A375 (cell line): ENCODE results near the gene USPL1. TPM values are rescaled to one million over a fixed set of nuclear protein-coding genes. Genes with fewer than 3 reads are reported as not detected.

Experiments used
- small RNA-seq: library from RNA; depleted of rRNA; stranded (forward); fragments of <200 nt; gene quantifications from one replicate; pipeline ENCODE3, GENCODE V24; 2014
- total RNA-seq: library from RNA; depleted of rRNA; stranded (reverse); fragments of >200 nt; shearing (Covaris generic); gene quantifications from 2 replicates; pipeline ENCODE4 v1.2.3, GENCODE V29; 2014; rRNA removed

Gene USPL1
- total RNA-seq: 10.2 and 11.0 TPM in 2 replicates

GRCh38 chr13:30617315-30618185 is at the start of gene USPL1:
TSS of gene USPL1 (plus strand) at chr13:30617920. CDS start at chr13:30621141, 3,221 bp downstream.

Small RNAs within 50 kb of the gene (small RNA-seq; reads per million reads assigned to genes)
- gene RF00017: not detected

Other genes with a start within 250 kb of the USPL1 start
- gene UBE2L5, start 195.4 kb upstream of the USPL1 start, total RNA-seq: 0.05 TPM in 1 of 2 replicates, not detected in the other
- 673 and 759 TPM in 2 replicates for gene HMGB1, start 152.0 kb upstream of the USPL1 start, total RNA-seq
- gene ALOX5AP, start 117.6 kb downstream of the USPL1 start, total RNA-seq: not detected in 2 replicates